ENCODE data around the gene ESPN.
"Not testable (repeated sequence)": the region's sequence is repeated elsewhere in the genome, so short reads cannot be mapped to it uniquely, and the experiment has no call there.

The ESPN gene

DNA sequence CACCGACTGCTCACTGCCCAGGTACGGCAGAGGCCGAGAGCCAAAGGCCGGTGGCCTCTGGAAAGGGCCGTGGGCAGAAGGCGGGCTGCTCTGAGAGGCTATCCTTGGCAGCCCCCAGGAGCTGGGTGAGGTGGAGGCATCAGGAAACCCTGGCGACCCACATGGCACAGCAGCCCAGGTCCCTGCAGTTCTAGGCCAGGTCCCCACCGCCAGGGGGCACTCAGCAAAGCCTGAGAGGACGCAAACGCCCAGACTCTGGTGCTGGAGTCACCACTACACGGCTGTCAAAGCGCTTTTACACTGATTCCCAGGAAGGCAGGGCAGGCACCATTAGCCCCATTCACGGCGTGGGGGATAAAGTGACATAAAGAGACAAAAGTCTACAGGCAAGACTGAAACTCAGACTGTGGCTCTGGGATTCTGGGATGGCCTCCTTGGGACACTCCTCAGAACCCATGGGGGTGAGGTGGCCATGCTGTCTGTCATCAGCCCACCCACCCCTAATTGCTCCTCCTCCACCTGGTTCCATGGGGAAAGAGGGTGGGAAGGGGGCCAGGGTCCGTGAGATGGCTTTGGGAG is 61.9 kb downstream of the ESPN start:
- DNase-seq = peak; percentile 88

DNA sequence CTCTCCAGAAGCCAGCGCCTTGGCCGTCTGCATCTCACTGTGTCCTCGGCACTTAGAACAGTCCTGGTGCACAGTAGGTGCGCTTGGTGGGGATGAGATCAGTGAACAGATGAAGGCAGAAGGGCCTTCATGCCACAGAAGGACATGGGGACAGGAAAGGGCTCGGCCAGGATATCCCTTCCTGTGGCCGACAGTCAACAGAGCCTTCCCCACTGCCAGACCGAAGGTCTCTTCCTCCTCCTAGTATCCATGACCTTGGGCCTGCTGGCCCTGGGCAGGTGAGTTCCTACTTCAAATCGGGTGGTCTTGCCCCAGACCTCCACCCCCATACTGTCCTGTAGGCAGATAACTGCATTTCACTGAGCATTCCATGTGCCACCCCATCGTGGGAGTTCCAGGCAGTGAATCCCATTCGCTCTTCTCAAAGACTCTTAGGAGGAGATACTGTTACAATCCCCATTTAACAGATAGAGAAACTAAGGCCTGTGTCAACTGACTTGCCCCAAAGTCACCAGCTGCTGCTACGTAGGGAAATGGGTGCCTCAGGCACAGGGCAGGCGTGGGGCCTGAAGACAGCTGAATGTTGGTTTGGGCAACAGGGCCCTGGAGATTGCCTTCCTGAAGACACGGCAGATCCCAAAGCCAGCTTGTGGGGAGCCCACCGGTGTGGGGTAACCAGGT is 63.4 kb downstream of the ESPN start:
- DNase-seq = no peak

DNA sequence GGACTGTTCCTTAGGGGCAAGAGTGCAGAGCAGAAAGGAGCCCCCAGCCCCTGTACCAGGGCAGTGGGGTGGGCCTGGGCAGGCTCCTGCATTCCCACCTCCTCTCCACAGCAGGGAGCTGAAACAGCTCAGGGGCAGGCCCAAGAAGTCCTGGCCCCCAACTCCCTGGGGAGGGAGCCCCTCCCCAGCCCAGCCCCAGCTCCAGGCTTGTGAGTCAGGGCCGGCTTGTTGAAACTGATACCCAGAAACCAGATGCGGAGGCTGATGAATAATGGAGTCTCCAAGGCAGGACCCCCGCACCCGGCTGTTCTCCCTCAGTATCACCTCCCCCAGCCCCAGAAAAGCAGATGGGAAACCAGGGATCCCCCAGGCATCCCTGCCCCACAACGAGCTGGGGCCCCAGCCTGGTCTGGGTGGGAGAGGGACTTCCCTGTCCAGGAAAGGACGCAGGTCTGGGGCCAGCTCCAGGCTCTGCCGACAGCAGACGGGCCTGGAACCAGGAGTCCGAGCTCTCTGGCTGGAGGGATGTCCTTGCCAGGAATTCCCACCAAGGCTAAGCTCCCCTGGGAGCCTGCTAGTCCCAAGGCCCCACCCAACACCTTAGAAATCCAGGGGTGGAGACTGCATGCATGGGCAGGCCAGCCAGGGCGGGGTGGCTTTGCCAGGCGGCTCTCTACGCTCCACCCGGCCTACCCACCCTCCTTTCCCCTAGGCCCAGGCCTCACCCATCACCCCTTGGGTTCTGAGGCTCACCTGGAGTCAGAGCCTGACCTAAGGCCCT is 64.2 kb downstream of the ESPN start:
- no peak for DNase-seq

DNA sequence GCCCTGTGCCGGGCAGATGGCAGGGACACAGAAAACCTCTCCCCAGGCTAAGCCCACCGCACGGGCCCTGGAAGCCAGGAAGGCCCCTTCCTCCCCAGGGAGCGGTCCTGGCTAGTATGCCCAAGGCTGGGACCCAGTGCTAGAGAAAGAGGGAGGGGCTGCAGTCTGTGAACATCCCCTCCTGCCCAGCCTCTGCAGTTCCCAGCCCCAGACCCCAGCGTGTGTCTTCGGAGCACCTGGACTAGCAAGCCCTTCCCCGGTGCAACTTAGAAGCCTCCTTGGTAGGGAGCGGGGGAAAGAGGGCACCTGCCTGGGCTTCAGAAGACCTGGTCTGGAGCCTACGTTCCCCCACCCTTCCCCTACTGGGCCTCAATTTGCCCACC is 64.8 kb downstream of the ESPN start:
- no peak for DNase-seq

DNA sequence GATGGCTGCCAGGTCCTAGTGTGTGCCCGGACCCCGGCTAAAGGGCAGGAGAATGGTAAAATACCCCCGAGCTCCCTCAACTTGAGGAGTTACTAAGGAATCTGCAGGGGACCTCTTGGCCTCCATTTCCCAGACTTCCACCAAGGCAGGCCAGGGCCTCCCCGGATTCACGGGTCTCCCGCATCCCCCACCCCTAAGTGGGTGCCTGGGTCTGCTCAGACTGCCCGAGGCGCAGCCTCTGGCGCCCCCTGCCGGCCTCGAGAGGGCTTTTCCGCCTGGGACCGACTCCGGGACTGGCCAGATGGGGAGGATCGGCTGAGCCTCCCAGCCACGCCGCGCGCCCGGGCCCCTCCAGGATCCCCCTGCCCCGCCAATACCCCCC is 65.2 kb downstream of the ESPN start:
- peak; percentile 79 for DNase-seq

DNA sequence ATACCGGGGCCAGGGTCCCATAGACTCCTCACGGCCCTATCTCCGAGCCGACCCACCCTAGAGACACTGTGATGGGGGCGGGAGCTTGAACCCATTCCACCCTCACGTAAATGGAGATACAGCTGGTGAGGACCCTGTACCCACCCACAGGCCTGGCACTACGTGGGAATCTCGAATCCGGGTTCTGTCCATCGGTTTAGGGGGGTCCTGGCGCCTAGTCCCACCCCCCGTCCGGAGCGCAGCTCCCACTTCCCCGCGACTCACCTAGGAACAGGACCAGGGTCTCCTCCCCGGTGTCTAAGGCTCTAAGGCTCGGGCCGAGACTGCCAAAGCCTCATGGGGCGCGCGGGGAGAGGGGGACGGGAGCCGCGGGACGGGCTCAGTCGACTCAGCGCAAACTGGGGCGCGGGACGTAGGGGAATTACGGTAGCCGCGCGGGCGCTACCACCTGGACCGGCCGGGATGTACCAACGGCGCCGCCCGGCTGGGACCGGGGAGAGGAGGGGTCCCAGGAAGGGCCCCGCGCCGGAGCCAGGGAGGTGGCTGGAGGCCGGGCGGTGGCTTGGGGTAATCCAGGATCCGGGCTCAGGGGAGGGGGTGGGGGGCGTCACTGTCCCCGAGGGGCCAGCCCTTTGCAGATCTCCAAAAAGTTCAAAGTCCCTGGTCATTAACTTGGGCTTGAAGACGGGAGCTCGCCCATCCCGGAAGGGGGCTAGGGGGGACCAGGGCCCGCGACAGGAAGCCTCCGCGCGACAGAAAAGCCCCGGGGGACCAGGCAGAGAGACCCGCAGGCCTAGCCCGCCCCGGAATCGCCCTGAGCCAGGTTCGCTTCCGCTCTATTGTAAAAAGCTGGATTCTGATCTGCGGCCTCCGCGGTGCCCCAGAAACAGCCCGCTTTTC is 65.9 kb downstream of the ESPN start:
- DNase-seq = peak; percentile 56

DNA sequence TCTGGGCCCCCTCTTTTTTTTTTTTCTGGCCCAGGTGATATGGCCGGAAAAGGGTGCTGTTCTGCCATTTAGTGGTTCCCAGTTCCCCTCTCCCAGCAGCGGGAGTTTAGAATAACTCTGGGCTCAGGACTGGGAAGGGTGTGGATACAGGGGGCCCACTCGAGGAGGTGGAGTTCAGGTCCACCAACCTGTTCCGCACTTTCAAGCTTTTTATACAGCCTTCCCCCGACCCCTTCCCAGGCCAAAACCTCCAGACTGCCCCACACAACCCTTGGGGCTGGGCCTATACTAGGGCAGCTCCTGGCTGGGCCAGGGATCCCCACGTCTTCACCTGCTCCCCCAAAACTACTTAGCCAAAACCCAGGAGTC is 66.5 kb downstream of the ESPN start:
- no peak for DNase-seq

DNA sequence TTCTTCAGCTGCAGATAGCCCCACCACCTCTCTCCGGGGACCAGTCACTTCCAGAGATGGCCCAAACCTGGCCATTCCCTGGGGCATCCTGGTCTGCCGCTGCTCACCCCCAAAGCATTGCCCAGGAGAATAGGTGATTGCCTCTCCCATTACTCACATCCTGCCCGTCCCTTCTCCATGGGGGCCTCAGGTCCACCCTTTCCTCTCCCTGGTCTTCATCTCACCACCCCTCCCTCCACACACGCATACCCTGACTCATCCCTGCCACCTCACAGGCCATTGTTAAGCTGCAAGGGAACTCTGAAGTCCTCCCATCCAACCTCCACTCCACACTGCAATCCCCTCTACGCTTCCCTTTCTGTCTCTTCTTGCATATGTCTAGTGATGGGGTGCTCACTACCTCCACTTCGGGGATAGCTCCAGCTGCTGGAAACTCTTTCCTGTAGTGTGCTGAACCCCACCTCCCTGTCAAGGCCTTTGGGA is 66.9 kb downstream of the ESPN start, which contains the start of gene PLEKHG5:
Gene PLEKHG5 (minus strand): TSS at position 188 of the 483 bp plus-strand sequence. CDS start 14,096 bp downstream, outside the sequence.
- no peak for DNase-seq

DNA sequence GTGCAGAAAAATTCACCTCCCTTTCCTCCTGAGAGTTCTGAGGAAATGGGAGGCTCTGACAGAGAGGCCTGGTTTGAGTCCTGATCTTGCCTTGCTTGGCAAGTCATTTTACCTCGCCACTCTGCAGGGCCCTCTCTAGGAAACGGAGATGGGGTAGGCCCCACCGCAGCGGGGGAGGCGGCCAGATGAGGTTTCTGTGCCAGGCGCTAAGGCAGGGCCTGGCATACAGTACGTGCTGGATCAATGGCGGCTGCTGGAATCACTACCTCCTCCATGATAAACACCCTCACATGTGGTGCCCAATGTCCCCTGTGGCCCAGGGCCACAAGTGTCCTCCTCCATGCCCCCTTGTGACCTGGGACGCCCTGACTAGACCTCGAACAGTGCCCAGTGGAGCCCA is 67.4 kb downstream of the ESPN start:
- no peak for DNase-seq

DNA sequence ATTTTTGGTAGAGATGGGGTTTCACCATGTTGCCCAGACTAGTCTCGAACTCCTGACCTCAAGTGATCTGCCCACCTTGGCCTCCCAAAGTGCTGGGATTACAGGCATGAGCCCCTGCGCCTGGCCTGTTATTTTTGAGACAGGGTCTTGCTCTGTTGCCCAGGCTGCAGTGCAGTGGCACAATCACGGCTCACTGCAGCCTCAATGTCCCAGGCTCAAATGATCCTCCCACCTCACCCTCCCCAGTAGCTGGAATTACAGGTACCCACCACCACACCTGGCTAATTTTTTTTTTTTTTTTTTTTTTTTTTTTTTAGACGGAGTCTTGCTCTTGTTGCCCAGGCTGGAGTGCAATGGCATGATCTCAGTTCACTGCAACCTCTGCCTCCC is 69.3 kb downstream of the ESPN start:
- DNase-seq = not testable (repeated sequence)

DNA sequence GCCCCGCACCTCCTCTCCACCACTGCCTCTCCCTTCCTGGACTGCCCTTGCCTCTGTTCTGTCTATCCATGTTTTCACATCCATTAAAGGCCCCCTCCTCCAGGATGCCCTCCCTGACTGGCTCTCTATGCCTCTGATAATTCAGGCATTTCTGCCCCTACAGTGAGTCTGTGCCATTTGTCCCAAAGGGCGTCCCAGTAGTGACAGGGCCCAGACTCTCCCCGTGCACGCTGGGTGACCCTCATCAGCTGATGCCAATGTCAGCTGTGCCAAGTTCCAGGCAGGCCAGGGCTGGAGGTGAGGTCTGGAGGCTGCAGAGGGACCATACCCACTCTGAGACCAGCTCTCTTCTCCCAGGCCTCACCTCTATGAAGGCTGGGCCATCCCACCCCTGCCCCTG is 70.1 kb downstream of the ESPN start:
- DNase-seq = no peak

DNA sequence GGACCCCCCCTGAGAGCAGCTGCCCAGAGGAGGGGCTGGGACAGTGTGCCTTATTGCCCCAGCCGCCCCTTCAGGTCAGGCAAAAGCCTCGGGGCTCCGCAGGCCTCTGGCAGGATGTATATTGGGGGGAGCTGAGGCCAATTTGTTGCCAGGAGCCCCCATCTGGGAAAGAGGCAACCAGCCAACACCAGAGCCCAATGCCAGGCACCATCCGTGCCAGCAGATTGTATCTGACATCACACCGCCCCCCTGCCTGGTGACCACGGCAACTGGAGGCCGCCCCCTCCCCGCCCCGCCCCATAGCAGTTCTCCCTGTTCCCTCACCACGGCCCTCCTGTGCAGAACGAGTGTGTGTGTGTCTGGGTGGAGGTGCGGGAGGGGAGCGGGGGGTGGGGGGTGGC is 70.5 kb downstream of the ESPN start:
- DNase-seq = no peak

DNA sequence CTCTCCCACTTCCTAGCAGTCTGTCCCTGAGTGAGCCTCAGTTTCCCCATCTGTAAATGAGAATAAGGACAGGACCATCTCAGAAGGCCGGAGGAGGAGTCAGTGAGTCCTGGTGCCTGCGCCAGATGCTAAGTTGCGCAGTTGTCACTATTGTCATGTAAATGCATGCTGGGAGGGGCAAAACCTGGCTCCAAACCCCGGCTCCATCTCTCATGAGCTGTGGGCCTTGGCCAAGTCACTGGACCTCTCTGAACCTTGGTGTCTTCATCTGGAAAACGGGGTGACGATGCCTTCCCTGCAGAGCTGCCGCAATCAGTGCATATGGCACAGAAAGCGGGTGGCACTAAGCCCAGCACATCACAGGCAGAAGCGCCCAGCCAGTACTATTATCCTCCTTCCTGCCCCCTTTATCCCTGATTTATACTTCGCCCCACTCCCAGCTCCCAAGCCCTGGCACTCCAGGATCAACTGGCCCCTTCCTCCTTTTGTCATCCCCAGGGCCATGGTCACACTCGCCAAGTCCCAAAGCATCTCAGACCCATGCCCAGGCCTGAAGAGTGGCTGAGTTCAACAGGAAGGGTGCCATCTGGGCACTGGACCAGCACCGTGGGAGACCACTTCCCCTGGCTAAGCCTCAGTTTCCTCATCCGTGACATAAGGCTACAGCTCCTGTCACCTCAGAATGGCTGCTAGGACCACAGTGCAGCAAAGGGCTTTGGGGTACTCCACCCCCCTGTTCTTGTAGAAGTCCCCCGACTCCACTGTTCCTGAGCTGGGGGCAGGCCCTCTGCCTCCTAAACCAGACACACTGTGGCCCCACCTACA is 71.2 kb downstream of the ESPN start:
- no peak for DNase-seq

DNA sequence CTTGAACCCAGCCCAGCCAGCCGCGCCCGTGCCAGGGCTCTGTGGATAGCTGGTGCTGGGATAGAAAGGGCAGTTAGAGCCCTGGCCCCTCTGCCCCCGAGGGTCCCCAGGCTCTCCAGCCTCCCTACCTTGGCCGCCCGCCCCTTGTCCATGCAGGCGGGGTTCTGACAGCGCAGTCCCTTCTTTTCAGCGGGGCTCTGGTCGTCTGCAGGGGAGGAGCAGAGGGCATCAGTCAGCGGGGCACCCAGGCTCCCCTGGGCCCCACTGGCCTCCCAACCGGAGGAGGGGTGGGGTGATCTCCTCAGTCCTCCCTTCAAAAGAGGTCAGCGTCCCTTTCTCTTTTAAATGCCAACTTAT is 71.8 kb downstream of the ESPN start:
- DNase-seq = no peak

DNA sequence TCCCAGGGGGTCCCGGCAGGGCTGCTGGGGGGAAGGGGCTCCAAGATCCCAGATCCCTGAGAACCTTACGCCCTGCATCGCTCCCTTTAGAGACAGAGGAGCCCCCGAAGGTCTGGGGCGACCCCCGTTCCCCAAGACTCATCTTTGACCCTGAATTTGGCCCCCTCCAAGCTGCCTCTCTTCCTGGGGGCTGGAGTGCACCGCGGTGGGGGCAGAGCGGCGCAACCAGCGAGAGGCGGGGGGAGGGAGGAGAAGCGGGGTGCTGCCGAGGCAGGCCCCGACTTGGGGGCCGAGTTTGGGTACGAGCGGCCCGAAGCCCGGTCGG is 72.3 kb downstream of the ESPN start:
- no peak for DNase-seq

DNA sequence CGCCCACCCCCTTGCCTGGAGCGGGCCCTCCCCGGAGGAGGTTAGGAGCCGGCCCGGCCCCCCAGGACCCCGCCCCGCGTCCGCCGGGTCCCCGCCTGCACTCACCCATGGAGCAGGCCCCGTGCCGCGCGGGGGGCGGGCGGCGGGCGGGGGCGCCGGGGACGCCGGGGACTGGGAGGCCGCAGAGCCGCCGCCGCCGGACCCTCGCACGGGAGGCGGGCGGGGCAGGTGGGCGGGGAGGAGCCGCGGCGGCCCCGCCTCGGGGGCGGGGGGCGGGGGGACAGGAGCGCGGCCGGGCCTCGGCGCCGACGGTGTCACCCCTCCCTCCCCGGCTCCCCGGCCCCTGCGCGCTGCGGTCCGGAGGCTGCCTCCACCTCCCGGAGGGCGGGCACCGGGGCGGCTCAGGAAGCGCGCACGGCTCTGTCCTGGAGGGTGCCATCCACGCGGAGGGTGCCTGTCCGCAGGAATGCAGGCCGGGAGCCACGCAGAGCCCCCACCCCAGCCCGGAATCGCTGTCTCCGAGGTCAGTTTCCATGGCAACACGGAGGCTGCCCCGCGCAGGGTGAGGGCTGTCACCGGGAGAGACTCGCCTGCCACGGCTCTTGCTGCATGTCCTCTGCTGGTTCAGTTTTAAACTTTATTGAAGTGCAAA is 72.8 kb downstream of the ESPN start:
- DNase-seq = peak; percentile 62

DNA sequence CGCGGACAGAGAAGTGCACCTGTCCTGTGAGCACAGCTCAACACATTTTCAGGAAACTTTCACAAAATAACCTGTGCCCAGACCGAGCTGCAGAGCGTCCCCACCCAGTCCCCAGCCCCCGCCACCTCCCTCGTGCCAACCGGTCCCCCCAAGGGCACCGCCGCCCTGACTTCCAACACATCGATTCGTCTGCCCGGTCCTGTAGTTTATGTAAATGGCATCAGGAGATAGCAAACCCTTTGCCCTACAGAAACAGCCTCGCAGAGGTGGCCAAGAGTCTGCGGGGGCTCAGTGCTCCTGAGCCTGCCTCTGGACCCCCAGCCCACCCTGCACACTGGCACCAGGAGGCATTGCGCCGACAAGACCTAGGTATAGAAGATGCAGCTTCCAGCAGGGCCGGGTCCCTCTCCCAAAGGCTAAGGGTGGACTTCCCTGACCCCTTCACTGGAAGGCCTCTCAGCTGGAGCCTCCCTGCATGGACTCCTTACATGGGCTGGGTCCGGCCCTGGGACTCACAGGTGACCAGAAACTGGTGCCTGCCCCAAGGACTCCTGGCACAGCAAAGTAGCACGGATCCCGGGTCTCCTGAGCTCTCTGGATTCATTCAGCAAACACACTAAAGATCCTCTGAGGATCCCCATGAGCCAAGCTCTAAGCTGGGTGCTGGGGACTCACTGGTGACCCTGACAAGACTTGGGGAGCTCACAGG is 73.4 kb downstream of the ESPN start:
- no peak for DNase-seq

DNA sequence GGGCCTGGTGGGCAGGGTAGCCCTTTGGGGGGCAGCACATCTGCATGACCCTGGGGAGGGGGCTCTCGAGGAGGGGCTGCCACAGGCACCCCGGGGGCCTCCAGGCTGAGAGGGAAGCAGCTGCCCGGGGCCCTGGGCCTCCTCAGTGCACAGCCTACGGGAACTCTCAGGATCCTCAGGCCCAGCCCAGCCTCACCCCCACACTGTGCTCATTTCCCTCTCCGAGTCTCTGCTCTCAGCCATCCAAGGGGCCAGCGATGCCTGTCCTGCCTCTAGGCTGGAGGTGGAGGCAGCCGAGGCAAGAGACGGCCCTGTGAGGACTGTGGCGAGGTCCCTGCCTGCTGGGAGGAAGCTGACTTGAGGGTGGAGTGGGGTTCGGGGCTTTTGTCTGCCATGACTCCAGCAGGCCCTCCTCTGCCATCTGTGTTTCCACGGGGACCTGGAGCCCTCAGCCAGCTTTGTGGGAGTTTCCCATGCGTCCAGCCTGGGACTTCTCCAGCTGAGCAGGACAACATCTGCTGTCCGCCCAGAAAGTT is 74.1 kb downstream of the ESPN start:
- DNase-seq = no peak

DNA sequence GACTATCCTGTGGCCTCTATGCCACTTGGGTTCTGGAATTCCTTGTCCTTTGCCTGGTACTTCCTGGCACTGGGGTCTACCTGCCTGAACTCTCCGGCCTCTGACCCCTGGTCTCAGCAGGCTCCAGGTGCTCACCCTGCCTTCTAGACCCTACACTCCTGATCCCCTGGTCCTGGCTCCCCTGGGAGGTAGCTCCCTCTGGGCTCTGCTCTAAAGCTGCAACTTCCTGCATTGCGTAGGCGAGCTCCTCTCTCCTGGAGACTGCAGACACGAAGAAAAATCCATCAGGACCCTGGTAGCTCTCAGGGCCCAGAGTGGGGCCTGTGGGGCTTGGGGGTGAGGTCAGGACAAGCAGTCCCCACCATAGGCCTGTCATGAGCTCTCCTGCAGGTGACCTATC is 74.7 kb downstream of the ESPN start:
- DNase-seq = no peak

DNA sequence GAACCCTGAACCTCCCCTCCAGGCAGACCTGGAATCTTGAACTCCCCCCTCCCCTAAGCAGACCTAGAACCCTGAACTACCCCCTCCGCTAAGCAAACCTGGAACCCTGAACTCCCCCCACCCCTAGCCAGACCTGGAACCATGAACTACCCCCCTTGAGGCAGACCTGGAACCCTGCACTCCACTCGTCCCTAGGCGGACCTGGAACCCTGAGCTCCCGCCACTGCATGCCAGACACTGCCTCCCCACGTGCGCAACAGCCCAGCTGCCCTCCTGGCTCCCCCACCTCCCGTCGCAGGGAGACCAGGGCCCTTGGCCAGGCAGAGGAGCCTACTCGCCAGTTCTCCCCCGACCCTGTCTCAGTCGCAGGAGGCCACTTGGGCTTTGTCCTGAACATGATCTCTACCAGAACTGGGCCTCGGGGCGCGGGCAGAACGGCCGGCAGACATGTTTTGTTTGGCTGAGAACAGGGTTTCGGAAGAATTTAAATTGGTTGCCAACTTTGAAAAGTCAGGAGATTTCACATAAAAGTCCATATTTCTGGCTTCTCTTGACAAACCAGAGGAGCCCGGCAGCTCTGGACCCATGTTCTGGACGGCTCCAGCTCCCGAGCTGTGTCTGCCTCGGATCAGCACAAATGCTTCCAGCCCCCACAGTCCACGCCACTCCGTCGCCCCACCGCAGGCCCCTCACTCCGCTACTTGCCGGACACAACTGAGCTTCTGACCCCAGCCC is 76.1 kb downstream of the ESPN start:
- no peak for DNase-seq
